Measurements from ENCODE around the gene MKNK2. TPM values are rescaled to one million over a fixed set of nuclear protein-coding genes. Genes with fewer than 3 reads are reported as not detected.

MKNK2 gene
- total RNA-seq, 3 donors from 2014 or later (not counting 1 experiment from before 2014, with no cell fraction given): 259 to 389 (median 322) TPM

GRCh38 chr19:2032296-2032941 lies 18.6 kb downstream of the MKNK2 start:
- Histone ChIP-seq H3K4me1 (ENCODE audit: control insufficient read depth, insufficient read depth, low read length) (peaks cover 29% of the 10 kb centered on the region), H3K9me3 (ENCODE audit: control insufficient read depth, insufficient read depth, low read length) (peaks cover 6% of the 10 kb centered on the region), H3K27me3 (ENCODE audit: control insufficient read depth, insufficient read depth, low read length) (no peaks in the 10 kb centered on the region), H3K27ac (ENCODE audit: low read length) (peak overlapping the region; percentile 40), H3K4me3 (ENCODE audit: low read length) (no peak overlapping the region), H3K36me3 (ENCODE audit: control insufficient read depth, insufficient read depth, low read length) (no peaks in the 10 kb centered on the region)
- WGBS (ENCODE audit: insufficient coverage): 10% methylated on average over 19 of the region's 19 CpGs
- intact Hi-C loops (cut with micrococcal nuclease): no loop called here
- Mint-ChIP-seq H3K4me3 (peak overlapping the region; percentile 84), H3K27me3 (ENCODE audit: low read depth in 2 of 2) (no peaks in the 10 kb centered on the region), H3K4me1 (peaks cover 19 to 27% of the 10 kb centered on the region in 2 donors), H3K9me3 (no peaks in the 10 kb centered on the region), H3K27ac (peak overlapping the region in 1 of 2 donors; percentile 82), H3K36me3 (no peaks in the 10 kb centered on the region)
- ATAC-seq (peak; percentile 45 to 82 (median 61)), DNase-seq (peak; percentile 46 to 55)
- TF ChIP-seq CTCF (IDR thresholded peaks at IDR 0.05): no peak

- Mint-ChIP-seq H3K27me3 (ENCODE audit: low read depth in 2 of 2) (no peaks in the 10 kb centered on the region), H3K4me3 (no peak overlapping the region), H3K9me3 (no peaks in the 10 kb centered on the region), H3K36me3 (no peaks in the 10 kb centered on the region), H3K27ac (no peak overlapping the region), H3K4me1 (peaks cover 4 to 5% of the 10 kb centered on the region in 2 donors)
- WGBS (ENCODE audit: insufficient coverage): 73% methylated on average over 8 of the region's 9 CpGs
- no peaks in the 10 kb centered on the region for H3K27me3 ChIP-seq (ENCODE audit: control insufficient read depth, insufficient read depth, low read length)
- DNase-seq (no peak), ATAC-seq (no peak)
- H3K4me3 ChIP-seq (ENCODE audit: low read length): no peak overlapping the region
- H3K4me1 ChIP-seq (ENCODE audit: control insufficient read depth, insufficient read depth, low read length): peaks cover 9% of the 10 kb centered on the region
- intact Hi-C loops (cut with micrococcal nuclease): no loop called here
- no peaks in the 10 kb centered on the region for H3K36me3 ChIP-seq (ENCODE audit: control insufficient read depth, insufficient read depth, low read length)
- TF ChIP-seq CTCF (IDR thresholded peaks at IDR 0.05): no peak
- no peak overlapping the region for H3K27ac ChIP-seq (ENCODE audit: low read length)
- H3K9me3 ChIP-seq (ENCODE audit: control insufficient read depth, insufficient read depth, low read length): no peaks in the 10 kb centered on the region
These were observed 23.7 kb downstream of the MKNK2 start for GRCh38 chr19:2027361-2027760.

- H3K9me3 Mint-ChIP-seq: no peaks in the 10 kb centered on the region
- H3K4me1 ChIP-seq (ENCODE audit: control insufficient read depth, insufficient read depth, low read length): peaks cover 3% of the 10 kb centered on the region
- no peak for ATAC-seq
- no peaks in the 10 kb centered on the region for H3K27me3 ChIP-seq (ENCODE audit: control insufficient read depth, insufficient read depth, low read length)
- no peaks in the 10 kb centered on the region for H3K27me3 Mint-ChIP-seq (ENCODE audit: low read depth in 2 of 2)
- no peak overlapping the region for H3K4me3 Mint-ChIP-seq
- no peak overlapping the region for H3K27ac ChIP-seq (ENCODE audit: low read length)
- no peaks in the 10 kb centered on the region for H3K36me3 ChIP-seq (ENCODE audit: control insufficient read depth, insufficient read depth, low read length)
- intact Hi-C loops (cut with micrococcal nuclease): no loop called here
- TF ChIP-seq CTCF (IDR thresholded peaks at IDR 0.05): no peak
- WGBS (ENCODE audit: insufficient coverage): 95% methylated on average over 10 of the region's 10 CpGs
- no peak overlapping the region for H3K4me3 ChIP-seq (ENCODE audit: low read length)
- no peaks in the 10 kb centered on the region for H3K9me3 ChIP-seq (ENCODE audit: control insufficient read depth, insufficient read depth, low read length)
- no peaks in the 10 kb centered on the region for H3K36me3 Mint-ChIP-seq
- no peak overlapping the region for H3K27ac Mint-ChIP-seq
- no peak for DNase-seq
- no peaks in the 10 kb centered on the region for H3K4me1 Mint-ChIP-seq
These were observed 24.3 kb downstream of the MKNK2 start for GRCh38 chr19:2026770-2027169.

GRCh38 chr19:2022289-2022688 lies 28.8 kb downstream of the MKNK2 start:
- Mint-ChIP-seq H3K27me3 (ENCODE audit: low read depth in 2 of 2) (no peaks in the 10 kb centered on the region), H3K4me3 (no peak overlapping the region), H3K9me3 (no peaks in the 10 kb centered on the region), H3K4me1 (peaks cover 6 to 8% of the 10 kb centered on the region in 2 donors), H3K36me3 (no peaks in the 10 kb centered on the region), H3K27ac (no peak overlapping the region)
- H3K4me1 ChIP-seq (ENCODE audit: control insufficient read depth, insufficient read depth, low read length): no peaks in the 10 kb centered on the region
- H3K36me3 ChIP-seq (ENCODE audit: control insufficient read depth, insufficient read depth, low read length): no peaks in the 10 kb centered on the region
- no peak overlapping the region for H3K4me3 ChIP-seq (ENCODE audit: low read length)
- DNase-seq: no peak
- TF ChIP-seq CTCF (IDR thresholded peaks at IDR 0.05): no peak
- H3K9me3 ChIP-seq (ENCODE audit: control insufficient read depth, insufficient read depth, low read length): no peaks in the 10 kb centered on the region
- intact Hi-C loops (cut with micrococcal nuclease): no loop called here
- no peaks in the 10 kb centered on the region for H3K27me3 ChIP-seq (ENCODE audit: control insufficient read depth, insufficient read depth, low read length)
- no peak for ATAC-seq
- 95% methylated on average over 2 of the region's 2 CpGs for WGBS (ENCODE audit: insufficient coverage)
- no peak overlapping the region for H3K27ac ChIP-seq (ENCODE audit: low read length)
